Left kidney (tissue), 2 donors: ENCODE measurements around the gene FRAS1. TPM values are rescaled to one million over a fixed set of nuclear protein-coding genes. Genes with fewer than 3 reads are reported as not detected.
"Not testable (repeated sequence)": the region's sequence is repeated elsewhere in the genome, so short reads cannot be mapped to it uniquely, and the experiment has no call there.

Source experiments
- DNase-seq: peaks from one replicate; pipeline ENCODE4 v3.0.0-alpha.2; 2013
- polyA plus RNA-seq: library from polyadenylated mRNA; unstranded; fragments of 120-200 nt; gene quantifications from one replicate; pipeline ENCODE4 v1.2.1, GENCODE V29; 2013; ENCODE audit not compliant: insufficient read length

The FRAS1 gene
- polyA plus RNA-seq, 1 donor = 87.6 TPM

DNA sequence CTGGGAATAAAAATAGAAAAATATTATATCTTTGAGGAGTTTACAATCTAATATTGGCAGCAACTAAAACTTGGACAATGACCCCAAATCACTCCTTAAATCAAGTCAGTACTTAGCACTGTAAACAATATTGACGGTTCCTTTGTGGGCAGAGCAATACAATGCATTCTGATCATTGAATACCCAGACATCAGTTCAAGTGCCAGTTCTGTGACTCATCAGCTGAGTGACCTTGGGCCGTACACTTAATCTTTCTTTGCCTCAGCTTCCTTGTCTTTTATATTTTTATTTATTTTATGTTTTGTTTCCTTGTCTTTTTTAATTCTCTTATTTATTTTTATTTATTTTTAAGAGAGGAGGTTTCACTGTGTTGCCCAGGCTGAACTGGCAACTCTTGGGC lies 382.2 kb downstream of the FRAS1 start:
- no peak for DNase-seq

- DNase-seq = no peak
Observed at GRCh38 chr4:78441756-78442155, 384.6 kb downstream of the FRAS1 start.

- no peak for DNase-seq
Observed at GRCh38 chr4:78446619-78447018, 389.5 kb downstream of the FRAS1 start.

DNA sequence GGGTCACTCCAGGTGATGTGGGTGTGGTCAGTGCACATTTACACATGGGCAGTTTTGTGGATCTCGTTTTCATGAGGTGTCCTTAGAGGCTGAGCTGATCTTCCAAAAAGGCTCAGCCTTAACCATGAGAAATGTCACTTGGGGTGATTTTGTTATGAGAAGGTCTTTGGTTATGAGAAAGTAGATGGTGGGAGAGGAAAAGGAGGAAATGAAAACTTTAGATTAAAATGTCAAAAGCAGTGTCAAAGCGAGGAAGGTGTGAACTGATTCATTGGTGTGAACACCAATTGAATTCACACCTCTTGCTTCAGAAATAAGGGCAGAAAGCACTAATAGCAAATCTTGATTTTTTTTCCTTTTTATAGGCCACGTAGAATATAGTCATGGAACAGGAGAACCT lies 394.3 kb downstream of the FRAS1 start:
- no peak for DNase-seq

DNA sequence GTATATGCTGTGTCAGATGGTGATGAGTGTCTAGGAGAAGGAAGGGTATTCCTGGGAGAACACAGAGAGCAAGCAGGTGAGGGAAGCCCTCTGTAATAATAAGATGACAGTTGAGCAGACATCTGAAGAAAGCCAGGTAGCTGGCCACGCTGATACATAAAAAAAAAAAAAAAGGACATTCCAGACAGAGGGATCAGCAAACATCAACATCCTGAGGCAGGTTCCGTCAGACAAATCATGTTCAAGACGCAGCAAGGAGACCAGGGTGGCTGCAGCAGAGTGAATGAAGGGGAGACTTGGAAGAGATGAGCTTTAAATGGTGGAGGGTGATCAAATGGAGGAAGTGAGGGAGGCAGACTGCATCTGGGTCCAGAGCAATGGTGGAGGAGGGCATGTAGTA lies 396.9 kb downstream of the FRAS1 start:
- DNase-seq = no peak

GRCh38 chr4:78457751-78458150 lies 400.6 kb downstream of the FRAS1 start:
- no peak for DNase-seq

GRCh38 chr4:78459327-78459726 lies 402.2 kb downstream of the FRAS1 start:
- no peak for DNase-seq

- no peak for DNase-seq
Observed at GRCh38 chr4:78460368-78460767, 403.2 kb downstream of the FRAS1 start.

DNA sequence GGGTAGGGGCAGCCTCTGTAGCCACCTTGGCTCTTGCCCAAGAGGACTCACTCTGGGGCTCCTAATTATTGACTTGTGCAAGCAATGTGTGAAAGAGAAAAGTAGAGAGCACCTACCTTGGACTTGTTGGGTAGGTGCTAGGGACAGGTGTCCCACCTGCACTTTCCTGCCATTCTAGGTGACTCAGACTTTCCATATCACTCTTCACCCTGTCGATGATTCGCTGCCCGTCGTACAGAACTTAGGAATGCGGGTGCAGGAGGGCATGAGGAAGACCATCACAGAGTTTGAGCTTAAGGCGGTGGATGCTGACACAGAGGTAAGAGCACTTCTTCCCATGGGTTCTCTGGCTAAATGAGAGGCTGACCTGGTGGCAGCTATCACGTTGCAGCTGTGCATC lies 407.1 kb downstream of the FRAS1 start:
- DNase-seq = no peak

DNA sequence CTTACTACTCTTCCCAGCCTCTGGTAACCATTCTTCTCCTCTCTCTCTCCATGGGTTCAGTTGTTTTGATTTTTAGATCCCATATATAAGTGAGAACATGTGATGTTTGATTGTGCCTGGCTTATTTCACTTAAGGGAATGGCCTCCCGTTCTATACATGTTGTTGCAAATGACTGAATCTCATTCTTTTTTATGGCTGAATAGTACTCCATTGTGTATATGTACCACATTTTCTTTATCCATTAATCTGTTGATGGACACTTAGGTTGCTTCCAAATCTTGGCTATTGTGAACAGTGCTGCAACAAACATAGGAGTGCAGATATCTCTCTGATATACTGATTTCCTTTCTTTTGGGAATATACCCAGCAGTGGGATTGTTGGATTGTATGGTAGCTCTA lies 410.1 kb downstream of the FRAS1 start:
- not testable (repeated sequence) for DNase-seq

- no peak for DNase-seq
Observed at GRCh38 chr4:78468272-78468671, 411.1 kb downstream of the FRAS1 start.

DNA sequence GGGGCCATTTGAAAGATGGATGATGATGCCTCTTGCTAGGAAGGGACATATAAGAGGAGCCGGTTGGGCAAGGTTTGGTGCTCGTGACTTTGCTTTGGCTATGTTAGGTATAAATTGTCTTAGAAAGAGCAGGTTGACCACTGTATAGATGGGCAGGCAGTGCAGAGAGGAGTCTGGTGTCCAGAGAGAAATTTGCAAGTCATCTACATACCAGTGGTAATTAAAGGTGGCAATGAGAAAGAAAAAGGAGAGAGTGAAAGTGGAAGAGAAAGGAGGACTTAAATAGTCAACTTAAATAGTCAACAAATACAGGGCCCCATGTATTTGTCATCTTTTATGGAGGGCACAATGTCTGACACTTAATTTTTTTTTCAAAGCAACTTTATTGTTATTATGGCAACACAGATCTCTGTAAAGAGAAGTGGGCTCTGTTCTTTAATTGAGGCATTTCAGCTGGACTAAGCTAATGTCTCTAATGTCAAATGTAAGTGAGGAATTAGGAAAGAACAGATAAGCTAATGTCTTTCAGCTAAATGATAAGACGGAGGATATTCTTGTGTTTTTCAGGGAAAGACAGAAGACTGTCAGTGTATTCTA lies 419.1 kb downstream of the FRAS1 start:
- no peak for DNase-seq

- no peak for DNase-seq
Observed at GRCh38 chr4:78477276-78477675, 420.2 kb downstream of the FRAS1 start.

DNA sequence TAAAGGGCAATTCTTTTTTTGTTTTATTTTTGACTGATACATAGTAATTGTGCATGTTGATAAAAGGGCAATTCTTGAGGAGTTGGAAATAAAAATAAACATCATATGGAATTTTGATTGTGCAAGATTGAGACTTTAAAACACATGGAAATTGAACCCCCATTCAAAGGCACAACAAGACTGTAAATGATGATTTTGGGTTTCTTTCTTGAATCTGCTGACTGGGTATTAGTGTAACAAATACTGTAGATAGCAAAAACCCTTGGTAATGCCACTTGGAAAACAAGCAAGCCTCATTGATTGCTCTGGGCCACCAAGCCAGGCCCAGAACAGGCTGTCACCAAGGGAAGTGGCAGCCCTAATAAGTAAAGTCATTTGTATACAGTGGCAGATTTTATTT lies 421.4 kb downstream of the FRAS1 start:
- no peak for DNase-seq

- DNase-seq = no peak
Observed at GRCh38 chr4:78480286-78480685, 423.2 kb downstream of the FRAS1 start.

DNA sequence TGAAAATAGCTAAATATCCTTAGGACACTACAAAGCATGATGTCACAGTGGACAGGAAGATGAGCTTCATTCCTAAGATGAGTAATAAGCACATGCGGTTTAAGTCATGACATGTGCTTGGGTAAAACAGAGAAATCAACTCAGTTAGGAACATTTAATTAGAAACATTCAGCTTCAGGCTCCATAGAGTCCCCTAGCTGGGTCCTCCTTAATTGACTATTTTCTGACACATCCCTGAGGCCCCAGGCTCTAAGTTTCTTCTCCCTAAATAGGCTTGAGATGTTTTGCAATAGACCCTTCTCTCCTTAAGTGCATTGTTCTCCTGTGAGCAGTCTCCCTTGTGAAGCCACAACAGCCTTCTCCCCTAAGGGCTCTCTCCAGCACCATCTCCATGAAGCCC lies 424.1 kb downstream of the FRAS1 start:
- DNase-seq = no peak

- no peak for DNase-seq
Observed at GRCh38 chr4:78482281-78482680, 425.2 kb downstream of the FRAS1 start.

DNA sequence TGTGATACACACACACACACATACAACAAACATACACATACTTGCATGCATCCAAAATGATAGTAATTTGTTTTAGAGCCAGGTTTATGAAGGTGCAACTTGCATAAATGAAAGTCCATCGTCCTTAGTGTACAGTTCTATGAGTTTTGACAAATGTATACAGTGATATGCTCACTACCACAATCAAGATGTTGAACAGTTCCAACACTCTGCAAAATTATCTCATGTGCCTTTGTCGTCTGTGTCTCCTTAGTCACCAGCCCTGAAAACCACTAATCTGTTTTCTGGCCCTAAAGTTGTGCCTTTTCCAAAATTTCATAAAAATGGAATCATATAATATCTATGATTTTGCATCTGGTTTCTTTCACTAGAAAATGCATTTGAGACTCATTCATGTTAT lies 426.7 kb downstream of the FRAS1 start:
- no peak for DNase-seq

DNA sequence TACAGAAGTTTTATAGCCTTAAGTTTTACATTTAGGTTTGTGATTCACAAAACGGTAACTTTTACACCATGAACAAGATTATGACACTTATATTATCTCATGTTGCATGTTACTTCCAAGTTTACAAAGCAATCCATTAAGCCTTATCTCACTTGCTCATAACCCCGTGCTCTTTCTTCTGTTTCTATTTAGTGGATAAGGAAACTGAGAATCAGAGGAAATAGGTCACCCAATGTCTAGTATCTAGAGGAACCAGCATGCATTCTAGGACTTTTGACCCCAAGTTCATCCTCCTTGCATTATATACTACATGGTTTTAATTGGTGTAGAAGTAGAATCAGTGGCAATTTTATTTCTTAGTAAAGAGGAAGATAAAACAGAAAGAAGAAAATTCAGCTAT lies 427.5 kb downstream of the FRAS1 start:
- DNase-seq = no peak

GRCh38 chr4:78493731-78494130 lies 436.6 kb downstream of the FRAS1 start:
- no peak for DNase-seq

DNA sequence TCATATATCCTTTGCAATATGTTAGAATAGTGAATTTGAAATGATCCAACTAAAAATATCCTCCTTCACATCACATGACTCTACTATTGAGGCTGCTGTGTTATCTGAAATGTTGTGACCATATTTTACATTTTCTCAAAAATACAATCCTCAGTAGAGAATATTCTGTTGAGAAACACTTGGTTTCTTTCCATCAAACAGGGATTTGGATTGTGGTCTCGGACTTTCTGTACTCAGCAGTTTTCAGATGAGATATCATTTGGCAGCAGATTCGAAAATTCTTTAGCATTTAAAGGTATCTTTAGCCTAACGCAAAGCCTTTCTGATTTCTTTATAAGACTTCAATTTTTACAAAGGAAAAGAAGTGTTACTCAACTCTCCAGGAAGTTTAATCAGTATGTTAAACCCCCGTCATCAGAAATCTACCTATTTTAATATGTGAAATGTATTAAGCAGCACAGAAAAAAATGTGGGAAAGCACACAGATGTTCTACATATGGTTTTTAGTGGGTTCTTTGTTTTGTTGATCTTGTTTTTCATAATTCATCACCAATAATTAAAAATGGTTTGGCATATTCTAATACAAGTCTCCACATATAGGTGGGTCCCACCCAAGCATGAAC lies 439.0 kb downstream of the FRAS1 start:
- DNase-seq = no peak

DNA sequence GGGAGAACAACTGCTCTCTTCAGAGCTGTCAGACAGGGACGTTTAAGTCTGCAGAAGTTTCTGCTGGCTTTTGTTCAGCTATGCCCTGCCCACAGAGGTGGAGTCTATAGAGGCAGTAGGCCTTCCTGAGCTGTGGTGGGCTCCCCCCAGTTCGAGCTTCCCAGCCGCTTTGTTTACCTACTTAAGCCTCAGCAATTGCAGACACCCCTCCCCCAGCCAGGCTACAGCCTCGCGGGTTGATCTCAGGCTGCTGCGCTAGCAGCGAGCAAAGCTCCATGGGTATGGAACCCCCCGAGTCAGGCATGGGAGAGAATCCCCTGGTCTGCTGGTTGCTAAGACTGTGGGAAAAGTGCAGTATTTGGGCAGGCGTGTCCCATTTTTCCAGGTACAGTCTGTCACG lies 449.1 kb downstream of the FRAS1 start:
- DNase-seq = not testable (repeated sequence)

GRCh38 chr4:78509043-78509442 lies 451.9 kb downstream of the FRAS1 start:
- DNase-seq = no peak

GRCh38 chr4:78510108-78510507 lies 453.0 kb downstream of the FRAS1 start:
- no peak for DNase-seq

DNA sequence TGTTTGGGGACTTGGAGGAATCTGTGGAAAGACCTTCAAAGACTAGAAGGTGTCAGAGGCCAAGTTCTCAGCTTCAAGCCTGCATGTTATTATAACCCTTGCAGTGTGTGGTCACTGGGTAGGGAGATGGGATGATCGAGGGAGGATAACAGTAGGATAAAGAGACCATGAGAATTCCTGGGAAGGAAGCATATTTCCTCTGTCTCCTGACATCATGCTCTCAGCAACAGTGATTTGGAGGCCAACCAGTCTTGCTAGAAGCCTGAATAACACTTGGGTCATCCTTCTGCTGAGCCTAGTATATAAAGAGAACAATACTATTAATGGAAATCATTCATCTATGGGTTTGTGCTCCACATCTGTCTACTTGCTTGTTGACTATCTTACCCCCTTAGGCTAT lies 453.6 kb downstream of the FRAS1 start:
- no peak for DNase-seq
